IMR-90 (cell line): ENCODE measurements around the gene DACH1. TPM values are rescaled to one million over a fixed set of nuclear protein-coding genes. Genes with fewer than 3 reads are reported as not detected.

ENCODE experiments used
- ATAC-seq: fragments of 200-7000 bp; cut with Tn5 transposase; 2 replicates; pipeline ENCODE4 v1.9.1; 2020; ENCODE audit warnings: low read depth, mild to moderate bottlenecking, moderate library complexity
- BruUV-seq: library from RNA; stranded (reverse); fragments of 400-500 nt; replicated peaks from 2 replicates; lab custom pipeline; 2021; lab: Mats Ljungman, UMichigan
- CTCF ChIA-PET: fragments of 300-600 bp; formaldehyde crosslinking; extraction: SDS; loops from one replicate; lab custom pipeline; 2021; ENCODE audit warnings: antibody characterized with exemption; lab: Yijun Ruan, JAX
- POLR2A ChIA-PET: fragments of 300-600 bp; sonication (Branson Sonifier 250); formaldehyde crosslinking; loops from one replicate; lab custom pipeline; 2022; ENCODE audit warnings: antibody characterized with exemption; ENCODE audit not compliant: unreplicated experiment; lab: Charles Lee
- DNase-seq: peaks from one replicate; pipeline ENCODE4 v3.0.0; 2013
- H2AFZ ChIP-seq: replicated peaks from 2 replicates; pipeline ENCODE3; 2013; ENCODE audit warnings: low read length, mild to moderate bottlenecking; ENCODE audit not compliant: poor library complexity
- H2AK5ac ChIP-seq: 2 replicates; pipeline ENCODE4 v1.6.1; 2013; ENCODE audit warnings: low read depth, low read length, inconsistent platforms
- H2AK9ac ChIP-seq: replicated peaks from 2 replicates; pipeline ENCODE3; 2013; ENCODE audit warnings: mild to moderate bottlenecking, low read depth, low read length, moderate library complexity; ENCODE audit not compliant: poor library complexity
- H2BK120ac ChIP-seq: 2 replicates; pipeline ENCODE4 v1.6.1; 2013; ENCODE audit warnings: low read depth, low read length, inconsistent platforms
- H2BK15ac ChIP-seq: 3 replicates; pipeline ENCODE4 v1.6.1; 2013; ENCODE audit warnings: low read depth, low read length, inconsistent platforms
- H2BK20ac ChIP-seq: 2 replicates; pipeline ENCODE4 v1.6.1; 2013; ENCODE audit warnings: low read depth, mild to moderate bottlenecking, inconsistent platforms, low read length, moderate library complexity
- H2BK5ac ChIP-seq: 2 replicates; pipeline ENCODE4 v1.6.1; 2013; ENCODE audit warnings: mild to moderate bottlenecking, low read depth, low read length, inconsistent platforms; ENCODE audit not compliant: poor library complexity, severe bottlenecking
- H3K14ac ChIP-seq: replicated peaks from 2 replicates; pipeline ENCODE4 v1.6.1; 2013; ENCODE audit warnings: low read depth, low read length, inconsistent platforms
- H3K18ac ChIP-seq: 2 replicates; pipeline ENCODE4 v1.6.1; 2013; ENCODE audit warnings: low read depth, low read length, control low read depth
- H3K23ac ChIP-seq: 2 replicates; pipeline ENCODE4 v1.6.1; 2013; ENCODE audit warnings: low read depth, low read length, inconsistent platforms
- H3K27ac ChIP-seq: 2 replicates; pipeline ENCODE4 v1.5.1; 2013; ENCODE audit warnings: mild to moderate bottlenecking, control low read depth, low read length; ENCODE audit not compliant: insufficient read depth
- H3K27me3 ChIP-seq: 2 replicates; pipeline ENCODE4 v1.6.1; 2013; ENCODE audit warnings: low read length; ENCODE audit not compliant: control insufficient read depth, insufficient read depth
- H3K36me3 ChIP-seq: 2 replicates; pipeline ENCODE4 v1.6.1; 2013; ENCODE audit warnings: low read length, mixed read lengths; ENCODE audit not compliant: control insufficient read depth, insufficient read depth
- H3K4ac ChIP-seq: 2 replicates; pipeline ENCODE4 v1.6.1; 2013; ENCODE audit warnings: low read depth, low read length, inconsistent platforms
- H3K4me1 ChIP-seq: 2 replicates; pipeline ENCODE4 v1.6.1; 2013; ENCODE audit warnings: low read length, mixed read lengths; ENCODE audit not compliant: control insufficient read depth, insufficient read depth
- H3K4me2 ChIP-seq: 2 replicates; pipeline ENCODE4 v1.6.1; 2013; ENCODE audit warnings: low read depth, mild to moderate bottlenecking, control low read depth, low read length, moderate library complexity
- H3K4me3 ChIP-seq: 2 replicates; pipeline ENCODE4 v1.5.1; 2013; ENCODE audit warnings: low read depth, mild to moderate bottlenecking, control low read depth, low read length, moderate library complexity; ENCODE audit not compliant: insufficient read depth
- H3K56ac ChIP-seq: 2 replicates; pipeline ENCODE4 v1.6.1; 2013; ENCODE audit warnings: low read length, inconsistent platforms; ENCODE audit not compliant: insufficient read depth; ENCODE audit errors: extremely low read depth
- H3K79me1 ChIP-seq, 2 experiments: 2 replicates each; pipeline ENCODE4 v1.6.1; 2013; ENCODE audit warnings: low read length in 2 of 2, inconsistent platforms in 1 of 2, low read depth in 1 of 2
- H3K9ac ChIP-seq: 2 replicates; pipeline ENCODE4 v1.6.1; 2013; ENCODE audit warnings: low read depth, low read length, control low read depth
- H3K9me1 ChIP-seq: 2 replicates; pipeline ENCODE4 v1.6.1; 2013; ENCODE audit warnings: low read length, inconsistent platforms; ENCODE audit not compliant: insufficient read depth
- H3K9me3 ChIP-seq: 2 replicates; pipeline ENCODE4 v1.6.1; 2013; ENCODE audit warnings: low read length; ENCODE audit not compliant: control insufficient read depth, insufficient read depth
- H4K20me1 ChIP-seq: 2 replicates; pipeline ENCODE4 v1.6.1; 2013; ENCODE audit warnings: low read length, inconsistent platforms; ENCODE audit not compliant: insufficient read depth
- H4K5ac ChIP-seq: 2 replicates; pipeline ENCODE4 v1.6.1; 2013; ENCODE audit warnings: mild to moderate bottlenecking, low read depth, low read length, control low read depth
- H4K8ac ChIP-seq, 2 experiments: 2 replicates each; pipeline ENCODE4 v1.6.1; 2013; ENCODE audit warnings: low read depth in 2 of 2, low read length in 2 of 2, control low read depth in 1 of 2, inconsistent platforms in 1 of 2
- H4K91ac ChIP-seq: 2 replicates; pipeline ENCODE4 v1.6.1; 2013; ENCODE audit warnings: low read depth, low read length, inconsistent platforms; ENCODE audit not compliant: insufficient read depth
- CHD1 ChIP-seq: IDR thresholded peaks from 2 replicates; pipeline ENCODE4 v1.6.1; 2012; ENCODE audit warnings: low read depth, low read length, improper control_type of control experiment
- MAZ ChIP-seq: IDR thresholded peaks from 2 replicates; pipeline ENCODE4 v1.6.1; 2012; ENCODE audit warnings: low read depth, mild to moderate bottlenecking, low read length, improper control_type of control experiment, moderate library complexity, borderline replicate concordance
- MXI1 ChIP-seq: IDR thresholded peaks from 2 replicates; pipeline ENCODE4 v1.6.1; 2012; ENCODE audit warnings: low read depth, mild to moderate bottlenecking, low read length, moderate library complexity, borderline replicate concordance
- POLR2A ChIP-seq: IDR thresholded peaks from 2 replicates; pipeline ENCODE4 v1.6.1; 2012; ENCODE audit warnings: mild to moderate bottlenecking, low read depth, low read length
- RFX5 ChIP-seq: IDR thresholded peaks from 2 replicates; pipeline ENCODE4 v1.8.0; 2012; ENCODE audit warnings: low read depth, mild to moderate bottlenecking, low read length, moderate library complexity
- SMC3 ChIP-seq: fragments of 150-350 bp; IDR thresholded peaks from 2 replicates; pipeline ENCODE4 v1.6.1; 2016; ENCODE audit warnings: low read depth, mild to moderate bottlenecking, antibody characterized with exemption, low read length, moderate library complexity
- WGBS, 2 experiments: methylation state at CpG; one replicate each; pipeline versions ENCODE4 v1.1.5 to v1.1.7; 2013; ENCODE audit warnings: missing lambda C conversion rate in 2 of 2; ENCODE audit not compliant: insufficient read length in 1 of 2; ENCODE audit errors: extremely low coverage in 2 of 2; 5-methylcytosine and 5-hydroxymethylcytosine counted together
- dilution Hi-C: fragments of 300-500 bp; cut with HindIII; formaldehyde crosslinking; loops from one replicate; pipeline ENCODE4 v1.14.3; 2018; ENCODE audit warnings: low sequenced_read_pairs; ENCODE audit not compliant: unreplicated experiment
- in situ Hi-C: fragments of 300-500 bp; cut with MboI; formaldehyde crosslinking; loops from 3 replicates; pipeline ENCODE4 v1.14.3; 2019; ENCODE audit warnings: low sequenced_read_pairs, inconsistent platforms, mixed read lengths
- intact Hi-C: fragments of 100-400 bp; cut with micrococcal nuclease; formaldehyde crosslinking; loops from 2 replicates; pipeline ENCODE4 v1.10.0; 2022
- polyA plus RNA-seq, 3 experiments: library from polyadenylated mRNA; depleted of rRNA; stranded (reverse); fragments of >200 nt; gene quantifications; 2 replicates each; pipeline ENCODE4 v1.2.3, GENCODE V29; 2012; ENCODE audit warnings: low replicate concordance in 1 of 3
- total RNA-seq: library from RNA; depleted of rRNA; stranded (reverse); fragments of >200 nt; gene quantifications from 2 replicates; pipeline ENCODE4 v1.2.3, GENCODE V29; 2012
- TF ChIP-seq, protein P1 (sequence below): fragments of 150-350 bp; IDR thresholded peaks from 2 replicates; pipeline ENCODE4 v1.6.1; 2017; ENCODE audit warnings: mild to moderate bottlenecking, antibody characterized with exemption, low read length, low read depth

The DACH1 gene
- total and polyA plus RNA-seq, 2 of the 4 experiments (the other 2 are of a cell fraction) = not detected

DNA sequence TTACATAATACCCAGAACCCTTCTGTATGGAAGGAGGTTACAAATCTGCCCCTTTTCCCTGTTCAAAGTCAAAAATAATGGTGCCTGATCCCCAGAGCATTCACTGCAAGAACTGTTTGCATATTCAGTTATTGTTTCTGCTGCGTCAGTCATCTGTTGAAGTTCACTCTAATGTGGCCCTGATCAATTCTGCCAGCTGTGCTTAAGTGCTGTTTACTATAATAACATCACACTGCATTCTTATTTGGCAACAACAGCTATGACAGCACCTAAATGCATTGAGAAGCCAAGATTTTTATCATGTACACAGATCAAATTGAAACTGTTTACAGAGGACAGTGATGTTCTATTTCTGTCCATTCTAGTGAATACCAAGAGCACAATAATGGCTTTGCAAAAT is 115.9 kb downstream of the DACH1 start:
- Histone ChIP-seq H2BK20ac (no peak overlapping the region), H2BK5ac (no peak overlapping the region), H2BK15ac (no peak overlapping the region), H3K4me3 (no peak overlapping the region), H2AK5ac (no peak overlapping the region), H3K56ac (no peak overlapping the region), H3K4me2 (no peak overlapping the region; the same call in 1 of the 2 replicates), H4K5ac (no peak overlapping the region), H3K27me3 (no peaks in the 10 kb centered on the region), H3K14ac (no peak overlapping the region), H4K8ac (no peak overlapping the region), H3K4ac (no peak overlapping the region), H3K9me1 (no peaks in the 10 kb centered on the region), H3K18ac (no peak overlapping the region), H3K23ac (no peak overlapping the region), H3K27ac (no peak overlapping the region), H3K4me1 (no peaks in the 10 kb centered on the region), H4K91ac (no peak overlapping the region), H3K36me3 (no peaks in the 10 kb centered on the region), H3K9me3 (no peaks in the 10 kb centered on the region), H2AFZ (no peak overlapping the region), H3K79me1 (no peaks in the 10 kb centered on the region), H3K9ac (no peak overlapping the region), H2AK9ac (no peak overlapping the region), H4K20me1 (no peaks in the 10 kb centered on the region), H2BK120ac (no peak overlapping the region)
- no TSS peak for BruUV-seq
- POLR2A ChIA-PET = no interaction called here
- CTCF ChIA-PET = no interaction called here
- in situ Hi-C loops (no loop called here), intact Hi-C loops (loop anchor here (5.0 kb wide), 1 partner anchor 49 kb away; no protein-coding TSS in a partner anchor), dilution Hi-C loops (no loop called here)
- WGBS, 2 experiments = no CpG with 5 or more reads among the region's 1 CpG
- ATAC-seq (no peak; the same call in none of the 2 replicates), DNase-seq (no peak)
- no peak for TF ChIP-seq SMC3
- TF ChIP-seq POLR2A = no peak
- no peak for TF ChIP-seq MAZ
- TF ChIP-seq RFX5 = no peak
- no peak for TF ChIP-seq CHD1
- TF ChIP-seq, protein P1, sequence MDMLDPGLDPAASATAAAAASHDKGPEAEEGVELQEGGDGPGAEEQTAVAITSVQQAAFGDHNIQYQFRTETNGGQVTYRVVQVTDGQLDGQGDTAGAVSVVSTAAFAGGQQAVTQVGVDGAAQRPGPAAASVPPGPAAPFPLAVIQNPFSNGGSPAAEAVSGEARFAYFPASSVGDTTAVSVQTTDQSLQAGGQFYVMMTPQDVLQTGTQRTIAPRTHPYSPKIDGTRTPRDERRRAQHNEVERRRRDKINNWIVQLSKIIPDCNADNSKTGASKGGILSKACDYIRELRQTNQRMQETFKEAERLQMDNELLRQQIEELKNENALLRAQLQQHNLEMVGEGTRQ = no peak
- no peak for TF ChIP-seq MXI1
